ENCODE results near the gene SCMH1.

The SCMH1 gene

GRCh38 chr1:41072051-41072450 is 170.1 kb downstream of the SCMH1 start:
- Histone ChIP-seq H3K27ac (ENCODE audit: extremely low read depth, low read depth, low read length) (no peak overlapping the region), H3K4me3 (ENCODE audit: low read depth, low read length) (no peak overlapping the region), H3K9me3 (ENCODE audit: control insufficient read depth, insufficient read depth, low read depth, low read length) (no peaks in the 10 kb centered on the region), H3K4me1 (ENCODE audit: control insufficient read depth, insufficient read depth, low read length) (no peaks in the 10 kb centered on the region), H3K36me3 (ENCODE audit: control insufficient read depth in 2 of 2, insufficient read depth in 1 of 2, low read length in 2 of 2) (peaks cover 8 to 50% of the 10 kb centered on the region in 2 experiments; a peak in 2 of 3 replicates)
- no peak for TF ChIP-seq ZNF791 (tag by site-specific recombination; IDR thresholded peaks at IDR 0.05)
- no peak for TF ChIP-seq ZNF701 (tag by site-specific recombination; IDR thresholded peaks at IDR 0.05)
- TF ChIP-seq ZNF558 (tag by site-specific recombination; IDR thresholded peaks at IDR 0.05) = no peak
- no peak for TF ChIP-seq ZNF830 (tag by site-specific recombination; IDR thresholded peaks at IDR 0.05; ENCODE audit: low read depth)
- TF ChIP-seq ZNF776 (tag by site-specific recombination; IDR thresholded peaks at IDR 0.05; ENCODE audit: borderline replicate concordance) = no peak
- no peak for TF ChIP-seq GLI4 (tag by site-specific recombination; IDR thresholded peaks at IDR 0.05)
- TF ChIP-seq ZBTB7A (tag by site-specific recombination; IDR thresholded peaks at IDR 0.05; ENCODE audit: low read depth) = no peak
- TF ChIP-seq KLF8 (tag by site-specific recombination; IDR thresholded peaks at IDR 0.05) = no peak
- TF ChIP-seq ZNF785 (tag by site-specific recombination; IDR thresholded peaks at IDR 0.05) = no peak
- no peak for TF ChIP-seq ZNF175 (tag by site-specific recombination; IDR thresholded peaks at IDR 0.05)
- CTCF ChIA-PET = no interaction called here
- POLR2A ChIA-PET = no interaction called here

DNA sequence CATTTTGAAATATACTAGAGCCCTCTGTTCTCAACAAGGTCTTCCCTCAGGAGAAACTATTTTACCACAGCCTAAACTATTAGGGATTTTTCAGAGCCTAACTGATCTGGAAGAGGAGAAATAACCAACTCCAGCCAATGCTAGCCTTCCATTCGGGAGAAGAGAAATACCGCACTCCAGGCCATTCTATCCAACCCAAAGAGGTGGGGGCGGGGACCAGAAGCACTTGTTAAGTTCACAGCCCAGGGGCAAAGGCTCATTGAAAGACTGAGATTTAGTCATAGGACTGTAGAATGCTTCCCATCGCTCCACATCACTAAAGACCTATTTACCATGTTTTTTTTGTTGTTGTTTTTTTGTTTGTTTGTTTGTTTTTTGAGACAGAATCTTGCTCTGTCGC is 185.2 kb downstream of the SCMH1 start:
- H3K4me3 ChIP-seq (ENCODE audit: low read depth, low read length) = no peak overlapping the region
- TF ChIP-seq, protein P1, sequence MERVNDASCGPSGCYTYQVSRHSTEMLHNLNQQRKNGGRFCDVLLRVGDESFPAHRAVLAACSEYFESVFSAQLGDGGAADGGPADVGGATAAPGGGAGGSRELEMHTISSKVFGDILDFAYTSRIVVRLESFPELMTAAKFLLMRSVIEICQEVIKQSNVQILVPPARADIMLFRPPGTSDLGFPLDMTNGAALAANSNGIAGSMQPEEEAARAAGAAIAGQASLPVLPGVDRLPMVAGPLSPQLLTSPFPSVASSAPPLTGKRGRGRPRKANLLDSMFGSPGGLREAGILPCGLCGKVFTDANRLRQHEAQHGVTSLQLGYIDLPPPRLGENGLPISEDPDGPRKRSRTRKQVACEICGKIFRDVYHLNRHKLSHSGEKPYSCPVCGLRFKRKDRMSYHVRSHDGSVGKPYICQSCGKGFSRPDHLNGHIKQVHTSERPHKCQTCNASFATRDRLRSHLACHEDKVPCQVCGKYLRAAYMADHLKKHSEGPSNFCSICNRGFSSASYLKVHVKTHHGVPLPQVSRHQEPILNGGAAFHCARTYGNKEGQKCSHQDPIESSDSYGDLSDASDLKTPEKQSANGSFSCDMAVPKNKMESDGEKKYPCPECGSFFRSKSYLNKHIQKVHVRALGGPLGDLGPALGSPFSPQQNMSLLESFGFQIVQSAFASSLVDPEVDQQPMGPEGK (tag by site-specific recombination; IDR thresholded peaks at IDR 0.05) = no peak
- TF ChIP-seq ZNF2 (tag by site-specific recombination; IDR thresholded peaks at IDR 0.05) (no peak), ZNF626 (tag by site-specific recombination; IDR thresholded peaks at IDR 0.05) (no peak)
- H3K4me1 ChIP-seq (ENCODE audit: control insufficient read depth, insufficient read depth, low read length) = no peaks in the 10 kb centered on the region
- H3K9me3 ChIP-seq (ENCODE audit: control insufficient read depth, insufficient read depth, low read depth, low read length) = no peaks in the 10 kb centered on the region
- POLR2A ChIA-PET = no interaction called here
- peaks cover 5 to 53% of the 10 kb centered on the region in 2 experiments for H3K36me3 ChIP-seq (ENCODE audit: control insufficient read depth in 2 of 2, insufficient read depth in 1 of 2, low read length in 2 of 2)
- no peak overlapping the region for H3K27ac ChIP-seq (ENCODE audit: extremely low read depth, low read depth, low read length)
- CTCF ChIA-PET = no interaction called here

DNA sequence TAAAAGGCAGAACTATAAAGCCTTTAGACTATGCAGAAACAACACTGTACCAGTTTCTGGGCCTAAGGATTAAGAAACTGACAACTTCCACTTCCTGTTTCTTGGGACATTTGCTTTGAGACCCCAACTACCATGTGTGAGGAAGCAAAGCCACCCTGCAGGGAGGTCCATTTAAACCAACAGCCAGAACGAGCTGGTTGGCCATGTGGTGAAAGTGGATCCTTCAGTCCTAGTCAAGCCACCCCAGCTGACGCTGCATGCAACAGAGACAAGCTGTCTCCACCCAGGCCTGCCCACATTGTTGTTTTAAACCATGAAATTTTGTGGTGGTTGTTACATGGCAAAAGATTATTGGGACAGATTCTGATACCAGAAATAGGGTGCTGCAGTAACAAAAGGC is 188.8 kb downstream of the SCMH1 start:
- ChIA-PET CTCF (no interaction called here), POLR2A (no interaction called here)
- TF ChIP-seq ZNF416 (tag by site-specific recombination; IDR thresholded peaks at IDR 0.05) (no peak), ZNF146 (tag by site-specific recombination; IDR thresholded peaks at IDR 0.05) (no peak)
- TF ChIP-seq, protein P2, sequence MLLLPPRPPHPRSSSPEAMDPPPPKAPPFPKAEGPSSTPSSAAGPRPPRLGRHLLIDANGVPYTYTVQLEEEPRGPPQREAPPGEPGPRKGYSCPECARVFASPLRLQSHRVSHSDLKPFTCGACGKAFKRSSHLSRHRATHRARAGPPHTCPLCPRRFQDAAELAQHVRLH (tag by site-specific recombination; IDR thresholded peaks at IDR 0.05) = no peak
- peaks cover 0 to 64% of the 10 kb centered on the region in 2 experiments for H3K36me3 ChIP-seq (ENCODE audit: control insufficient read depth in 2 of 2, insufficient read depth in 1 of 2, low read length in 2 of 2)
- H3K4me3 ChIP-seq (ENCODE audit: low read depth, low read length) = no peak overlapping the region
- H3K27ac ChIP-seq (ENCODE audit: extremely low read depth, low read depth, low read length) = no peak overlapping the region
- H3K9me3 ChIP-seq (ENCODE audit: control insufficient read depth, insufficient read depth, low read depth, low read length) = no peaks in the 10 kb centered on the region
- H3K4me1 ChIP-seq (ENCODE audit: control insufficient read depth, insufficient read depth, low read length) = no peaks in the 10 kb centered on the region

GRCh38 chr1:41051022-41051421 is 191.1 kb downstream of the SCMH1 start:
- CTCF ChIA-PET = interaction anchor here (0.6 kb wide), 1 partner anchor 9 kb away, joined by 3 read pairs; no protein-coding TSS in a partner anchor
- Histone ChIP-seq H3K4me3 (ENCODE audit: low read depth, low read length) (no peak overlapping the region), H3K36me3 (ENCODE audit: control insufficient read depth in 2 of 2, insufficient read depth in 1 of 2, low read length in 2 of 2) (peaks cover 0 to 73% of the 10 kb centered on the region in 2 experiments; a peak in 2 of 3 replicates), H3K4me1 (ENCODE audit: control insufficient read depth, insufficient read depth, low read length) (no peaks in the 10 kb centered on the region), H3K27ac (ENCODE audit: extremely low read depth, low read depth, low read length) (no peak overlapping the region), H3K9me3 (ENCODE audit: control insufficient read depth, insufficient read depth, low read depth, low read length) (no peaks in the 10 kb centered on the region)
- POLR2A ChIA-PET = interaction anchor here (0.6 kb wide), 1 partner anchor 79 kb away, joined by 4 read pairs; no protein-coding TSS in a partner anchor
- TF ChIP-seq TCF7L2 (IDR thresholded peaks at IDR 0.05; ENCODE audit: borderline replicate concordance, low read depth, low read length) (no peak), ZNF76 (tag by site-specific recombination; IDR thresholded peaks at IDR 0.05; ENCODE audit: borderline replicate concordance, low read depth) (no peak), ZNF2 (tag by site-specific recombination; IDR thresholded peaks at IDR 0.05) (no peak), ZNF302 (tag by site-specific recombination; IDR thresholded peaks at IDR 0.05; ENCODE audit: low read depth) (no peak), ZNF629 (tag by site-specific recombination; IDR thresholded peaks at IDR 0.05) (no peak)
